ENCODE results near the gene PLEKHM3.
A peak's percentile ranks its signal among the peaks of the same experiment; 100 is the strongest.

PLEKHM3 gene

DNA sequence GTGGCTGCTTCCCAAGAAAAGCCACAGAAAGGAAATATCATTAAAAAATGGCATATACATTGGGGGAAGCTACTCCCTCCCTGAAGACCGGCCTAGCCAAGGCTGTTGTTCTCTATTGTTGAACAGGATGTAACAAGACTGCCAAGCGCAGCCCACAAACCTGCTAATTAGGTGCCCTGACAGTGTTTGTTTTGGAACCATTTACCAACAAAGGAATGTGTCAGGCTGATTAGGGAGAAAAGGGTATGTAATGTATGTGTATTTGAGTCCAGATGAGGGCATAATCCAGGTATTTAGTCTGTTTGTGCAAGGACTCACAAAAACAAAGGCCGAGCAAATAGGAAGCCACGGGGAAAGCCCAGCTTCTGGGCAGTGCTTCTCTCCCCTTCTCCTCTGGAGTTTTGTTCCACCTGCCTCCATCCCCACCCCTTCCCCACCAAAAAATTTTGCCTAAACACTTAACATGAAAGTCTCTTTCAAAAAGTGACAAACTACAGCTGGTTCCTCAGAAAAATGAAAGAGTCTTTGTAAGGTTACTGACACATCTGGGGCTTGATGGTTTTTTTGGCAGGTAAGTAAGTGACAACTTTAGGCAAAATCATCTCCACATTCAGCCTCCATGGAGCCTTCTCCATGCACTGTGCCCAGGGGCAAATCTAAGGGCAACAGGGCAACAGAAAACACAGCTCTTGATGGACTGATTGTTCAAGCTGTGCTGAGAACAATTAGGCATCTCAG is 177.4 kb downstream of the PLEKHM3 start (continued):
- TF ChIP-seq, protein P1, sequence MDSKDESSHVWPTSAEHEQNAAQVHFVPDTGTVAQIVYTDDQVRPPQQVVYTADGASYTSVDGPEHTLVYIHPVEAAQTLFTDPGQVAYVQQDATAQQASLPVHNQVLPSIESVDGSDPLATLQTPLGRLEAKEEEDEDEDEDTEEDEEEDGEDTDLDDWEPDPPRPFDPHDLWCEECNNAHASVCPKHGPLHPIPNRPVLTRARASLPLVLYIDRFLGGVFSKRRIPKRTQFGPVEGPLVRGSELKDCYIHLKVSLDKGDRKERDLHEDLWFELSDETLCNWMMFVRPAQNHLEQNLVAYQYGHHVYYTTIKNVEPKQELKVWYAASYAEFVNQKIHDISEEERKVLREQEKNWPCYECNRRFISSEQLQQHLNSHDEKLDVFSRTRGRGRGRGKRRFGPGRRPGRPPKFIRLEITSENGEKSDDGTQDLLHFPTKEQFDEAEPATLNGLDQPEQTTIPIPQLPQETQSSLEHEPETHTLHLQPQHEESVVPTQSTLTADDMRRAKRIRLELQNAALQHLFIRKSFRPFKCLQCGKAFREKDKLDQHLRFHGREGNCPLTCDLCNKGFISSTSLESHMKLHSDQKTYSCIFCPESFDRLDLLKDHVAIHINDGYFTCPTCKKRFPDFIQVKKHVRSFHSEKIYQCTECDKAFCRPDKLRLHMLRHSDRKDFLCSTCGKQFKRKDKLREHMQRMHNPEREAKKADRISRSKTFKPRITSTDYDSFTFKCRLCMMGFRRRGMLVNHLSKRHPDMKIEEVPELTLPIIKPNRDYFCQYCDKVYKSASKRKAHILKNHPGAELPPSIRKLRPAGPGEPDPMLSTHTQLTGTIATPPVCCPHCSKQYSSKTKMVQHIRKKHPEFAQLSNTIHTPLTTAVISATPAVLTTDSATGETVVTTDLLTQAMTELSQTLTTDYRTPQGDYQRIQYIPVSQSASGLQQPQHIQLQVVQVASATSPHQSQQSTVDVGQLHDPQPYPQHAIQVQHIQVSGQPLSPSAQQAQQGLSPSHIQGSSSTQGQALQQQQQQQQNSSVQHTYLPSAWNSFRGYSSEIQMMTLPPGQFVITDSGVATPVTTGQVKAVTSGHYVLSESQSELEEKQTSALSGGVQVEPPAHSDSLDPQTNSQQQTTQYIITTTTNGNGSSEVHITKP (tag by site-specific recombination; IDR thresholded peaks at IDR 0.05) = peak; percentile 33; the same call in 1 of the 2 replicates
- peak; percentile 97 for TF ChIP-seq WT1 (tag by site-specific recombination; IDR thresholded peaks at IDR 0.05)
- TF ChIP-seq, protein P2, sequence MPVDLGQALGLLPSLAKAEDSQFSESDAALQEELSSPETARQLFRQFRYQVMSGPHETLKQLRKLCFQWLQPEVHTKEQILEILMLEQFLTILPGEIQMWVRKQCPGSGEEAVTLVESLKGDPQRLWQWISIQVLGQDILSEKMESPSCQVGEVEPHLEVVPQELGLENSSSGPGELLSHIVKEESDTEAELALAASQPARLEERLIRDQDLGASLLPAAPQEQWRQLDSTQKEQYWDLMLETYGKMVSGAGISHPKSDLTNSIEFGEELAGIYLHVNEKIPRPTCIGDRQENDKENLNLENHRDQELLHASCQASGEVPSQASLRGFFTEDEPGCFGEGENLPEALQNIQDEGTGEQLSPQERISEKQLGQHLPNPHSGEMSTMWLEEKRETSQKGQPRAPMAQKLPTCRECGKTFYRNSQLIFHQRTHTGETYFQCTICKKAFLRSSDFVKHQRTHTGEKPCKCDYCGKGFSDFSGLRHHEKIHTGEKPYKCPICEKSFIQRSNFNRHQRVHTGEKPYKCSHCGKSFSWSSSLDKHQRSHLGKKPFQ (tag by site-specific recombination; IDR thresholded peaks at IDR 0.05) = no peak
- peak; percentile 77 for TF ChIP-seq ZBTB17 (tag by site-specific recombination; IDR thresholded peaks at IDR 0.05)
- TF ChIP-seq ZBTB8A (tag by site-specific recombination; IDR thresholded peaks at IDR 0.05) = peak; percentile 43; the same call in 1 of the 2 replicates
- TF ChIP-seq ZNF2 (tag by site-specific recombination; IDR thresholded peaks at IDR 0.05) = 0 out of 2 replicates have a peak, but pooled peaks have one; percentile 47
- TF ChIP-seq, protein P3, sequence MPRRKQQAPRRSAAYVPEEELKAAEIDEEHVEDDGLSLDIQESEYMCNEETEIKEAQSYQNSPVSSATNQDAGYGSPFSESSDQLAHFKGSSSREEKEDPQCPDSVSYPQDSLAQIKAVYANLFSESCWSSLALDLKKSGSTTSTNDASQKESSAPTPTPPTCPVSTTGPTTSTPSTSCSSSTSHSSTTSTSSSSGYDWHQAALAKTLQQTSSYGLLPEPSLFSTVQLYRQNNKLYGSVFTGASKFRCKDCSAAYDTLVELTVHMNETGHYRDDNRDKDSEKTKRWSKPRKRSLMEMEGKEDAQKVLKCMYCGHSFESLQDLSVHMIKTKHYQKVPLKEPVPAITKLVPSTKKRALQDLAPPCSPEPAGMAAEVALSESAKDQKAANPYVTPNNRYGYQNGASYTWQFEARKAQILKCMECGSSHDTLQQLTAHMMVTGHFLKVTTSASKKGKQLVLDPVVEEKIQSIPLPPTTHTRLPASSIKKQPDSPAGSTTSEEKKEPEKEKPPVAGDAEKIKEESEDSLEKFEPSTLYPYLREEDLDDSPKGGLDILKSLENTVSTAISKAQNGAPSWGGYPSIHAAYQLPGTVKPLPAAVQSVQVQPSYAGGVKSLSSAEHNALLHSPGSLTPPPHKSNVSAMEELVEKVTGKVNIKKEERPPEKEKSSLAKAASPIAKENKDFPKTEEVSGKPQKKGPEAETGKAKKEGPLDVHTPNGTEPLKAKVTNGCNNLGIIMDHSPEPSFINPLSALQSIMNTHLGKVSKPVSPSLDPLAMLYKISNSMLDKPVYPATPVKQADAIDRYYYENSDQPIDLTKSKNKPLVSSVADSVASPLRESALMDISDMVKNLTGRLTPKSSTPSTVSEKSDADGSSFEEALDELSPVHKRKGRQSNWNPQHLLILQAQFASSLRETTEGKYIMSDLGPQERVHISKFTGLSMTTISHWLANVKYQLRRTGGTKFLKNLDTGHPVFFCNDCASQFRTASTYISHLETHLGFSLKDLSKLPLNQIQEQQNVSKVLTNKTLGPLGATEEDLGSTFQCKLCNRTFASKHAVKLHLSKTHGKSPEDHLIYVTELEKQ (tag by site-specific recombination; IDR thresholded peaks at IDR 0.05; ENCODE audit: borderline replicate concordance) = peak; percentile 90
- TF ChIP-seq ZNF10 (tag by site-specific recombination; IDR thresholded peaks at IDR 0.05) = peak; percentile 65; the same call in 1 of the 2 replicates
- TF ChIP-seq ZNF23 (tag by site-specific recombination; IDR thresholded peaks at IDR 0.05; ENCODE audit: borderline replicate concordance) = no peak
- TF ChIP-seq ZNF16 (tag by site-specific recombination; IDR thresholded peaks at IDR 0.05; ENCODE audit: low read depth) = no peak
- peak; percentile 32; the same call in 1 of the 2 replicates for TF ChIP-seq GLIS1 (tag by site-specific recombination; IDR thresholded peaks at IDR 0.05)
- peak; percentile 72 for TF ChIP-seq FEZF1 (tag by site-specific recombination; IDR thresholded peaks at IDR 0.05)
- TF ChIP-seq OSR2 (tag by site-specific recombination; IDR thresholded peaks at IDR 0.05) = peak; percentile 90
- TF ChIP-seq, protein P4, sequence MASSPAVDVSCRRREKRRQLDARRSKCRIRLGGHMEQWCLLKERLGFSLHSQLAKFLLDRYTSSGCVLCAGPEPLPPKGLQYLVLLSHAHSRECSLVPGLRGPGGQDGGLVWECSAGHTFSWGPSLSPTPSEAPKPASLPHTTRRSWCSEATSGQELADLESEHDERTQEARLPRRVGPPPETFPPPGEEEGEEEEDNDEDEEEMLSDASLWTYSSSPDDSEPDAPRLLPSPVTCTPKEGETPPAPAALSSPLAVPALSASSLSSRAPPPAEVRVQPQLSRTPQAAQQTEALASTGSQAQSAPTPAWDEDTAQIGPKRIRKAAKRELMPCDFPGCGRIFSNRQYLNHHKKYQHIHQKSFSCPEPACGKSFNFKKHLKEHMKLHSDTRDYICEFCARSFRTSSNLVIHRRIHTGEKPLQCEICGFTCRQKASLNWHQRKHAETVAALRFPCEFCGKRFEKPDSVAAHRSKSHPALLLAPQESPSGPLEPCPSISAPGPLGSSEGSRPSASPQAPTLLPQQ (tag by site-specific recombination; IDR thresholded peaks at IDR 0.05) = 0 out of 2 replicates have a peak, but pooled peaks have one; percentile 27
- TF ChIP-seq ZNF211 (tag by site-specific recombination; IDR thresholded peaks at IDR 0.05; ENCODE audit: low read depth) = no peak
- peak; percentile 48; the same call in 1 of the 2 replicates for TF ChIP-seq ZNF843 (tag by site-specific recombination; IDR thresholded peaks at IDR 0.05)
- peak; percentile 26; the same call in 1 of the 2 replicates for TF ChIP-seq ZXDB (tag by site-specific recombination; IDR thresholded peaks at IDR 0.05)
- TF ChIP-seq, protein P5, sequence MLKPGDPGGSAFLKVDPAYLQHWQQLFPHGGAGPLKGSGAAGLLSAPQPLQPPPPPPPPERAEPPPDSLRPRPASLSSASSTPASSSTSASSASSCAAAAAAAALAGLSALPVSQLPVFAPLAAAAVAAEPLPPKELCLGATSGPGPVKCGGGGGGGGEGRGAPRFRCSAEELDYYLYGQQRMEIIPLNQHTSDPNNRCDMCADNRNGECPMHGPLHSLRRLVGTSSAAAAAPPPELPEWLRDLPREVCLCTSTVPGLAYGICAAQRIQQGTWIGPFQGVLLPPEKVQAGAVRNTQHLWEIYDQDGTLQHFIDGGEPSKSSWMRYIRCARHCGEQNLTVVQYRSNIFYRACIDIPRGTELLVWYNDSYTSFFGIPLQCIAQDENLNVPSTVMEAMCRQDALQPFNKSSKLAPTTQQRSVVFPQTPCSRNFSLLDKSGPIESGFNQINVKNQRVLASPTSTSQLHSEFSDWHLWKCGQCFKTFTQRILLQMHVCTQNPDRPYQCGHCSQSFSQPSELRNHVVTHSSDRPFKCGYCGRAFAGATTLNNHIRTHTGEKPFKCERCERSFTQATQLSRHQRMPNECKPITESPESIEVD (tag by site-specific recombination; IDR thresholded peaks at IDR 0.05) = 0 out of 2 replicates have a peak, but pooled peaks have one; percentile 41
- TF ChIP-seq SP7 (tag by site-specific recombination; IDR thresholded peaks at IDR 0.05) = peak; percentile 99
- TF ChIP-seq ZNF629 (tag by site-specific recombination; IDR thresholded peaks at IDR 0.05) = peak; percentile 77
- TF ChIP-seq ZNF658 (tag by site-specific recombination; IDR thresholded peaks at IDR 0.05) = no peak
